OCI-LY1 (cell line): ENCODE data around the gene SCAP.

ENCODE experiments used
- H2AFZ ChIP-seq: fragments of 200-600 bp; sonication (generic), shearing (Covaris generic); 2 replicates; pipeline ENCODE4 v1.6.0; 2014; ENCODE audit warnings: antibody characterized with exemption, mild to moderate bottlenecking, low read length
- H3F3A ChIP-seq: fragments of 200-600 bp; sonication (generic), shearing (Covaris generic); 2 replicates; pipeline ENCODE4 v1.6.0; 2014; ENCODE audit warnings: mild to moderate bottlenecking, antibody characterized with exemption, low read length, moderate library complexity; ENCODE audit not compliant: insufficient read depth
- H3K27ac ChIP-seq: fragments of 200-600 bp; sonication (generic); 2 replicates; pipeline ENCODE4 v1.5.1; 2014; ENCODE audit warnings: low read length, mixed run types, mild to moderate bottlenecking, low read depth; ENCODE audit not compliant: poor library complexity, severe bottlenecking
- H3K27me3 ChIP-seq: fragments of 200-600 bp; sonication (generic); 2 replicates; pipeline ENCODE4 v1.6.0; 2014; ENCODE audit warnings: antibody characterized with exemption, mild to moderate bottlenecking, low read length, moderate library complexity; ENCODE audit not compliant: insufficient read depth
- H3K36me3 ChIP-seq: fragments of 200-600 bp; sonication (generic); 2 replicates; pipeline ENCODE4 v1.6.1; 2014; ENCODE audit warnings: mild to moderate bottlenecking, antibody characterized with exemption, low read length, moderate library complexity, mixed read lengths; ENCODE audit not compliant: insufficient read depth
- H3K4me1 ChIP-seq: fragments of 200-600 bp; sonication (generic); 2 replicates; pipeline ENCODE4 v1.5.1; 2014; ENCODE audit warnings: mild to moderate bottlenecking, low read length, moderate library complexity; ENCODE audit not compliant: insufficient read depth, severe bottlenecking
- H3K4me2 ChIP-seq: fragments of 200-600 bp; sonication (generic), shearing (Covaris generic); 2 replicates; pipeline ENCODE4 v1.6.1; 2014; ENCODE audit warnings: low read length
- H3K4me3 ChIP-seq: fragments of 200-600 bp; sonication (generic); 2 replicates; pipeline ENCODE4 v1.5.1; 2014; ENCODE audit warnings: low read length, low read depth, mild to moderate bottlenecking, mixed read lengths; ENCODE audit not compliant: poor library complexity, severe bottlenecking
- H3K79me2 ChIP-seq: fragments of 200-600 bp; shearing (Covaris generic); 2 replicates; pipeline ENCODE4 v1.6.1; 2016; ENCODE audit warnings: mixed run types, low read length, mixed read lengths; ENCODE audit not compliant: insufficient read depth
- H3K9ac ChIP-seq: fragments of 200-600 bp; sonication (generic), shearing (Covaris generic); 2 replicates; pipeline ENCODE4 v1.6.1; 2014; ENCODE audit warnings: mild to moderate bottlenecking, low read length, mixed read lengths
- H3K9me2 ChIP-seq: fragments of 200-600 bp; sonication (generic), shearing (Covaris generic); 2 replicates; pipeline ENCODE4 v1.6.1; 2014; ENCODE audit warnings: low read depth, mild to moderate bottlenecking, low read length, mixed read lengths
- H3K9me3 ChIP-seq: fragments of 200-600 bp; shearing (Covaris generic); 2 replicates; pipeline ENCODE4 v1.6.1; 2014; ENCODE audit warnings: low read length, mixed read lengths
- H4K20me1 ChIP-seq: fragments of 200-600 bp; sonication (generic), shearing (Covaris generic); 2 replicates; pipeline ENCODE4 v1.6.0; 2016; ENCODE audit warnings: mild to moderate bottlenecking, low read length; ENCODE audit not compliant: insufficient read depth
- EZH2 ChIP-seq: fragments of 200-600 bp; sonication (generic), shearing (Covaris generic); IDR thresholded peaks from 2 replicates; pipeline ENCODE4 v1.8.0; 2017; ENCODE audit warnings: borderline replicate concordance, mixed run types, mild to moderate bottlenecking, antibody characterized with exemption, low read length, moderate library complexity, mixed read lengths
- TF ChIP-seq, protein P1 (sequence below): fragments of 200-600 bp; sonication (generic), shearing (Covaris generic); IDR thresholded peaks from 2 replicates; pipeline ENCODE4 v1.5.1; 2017; ENCODE audit warnings: mild to moderate bottlenecking, antibody characterized with exemption, low read length, moderate library complexity, mixed read lengths

The SCAP gene

DNA sequence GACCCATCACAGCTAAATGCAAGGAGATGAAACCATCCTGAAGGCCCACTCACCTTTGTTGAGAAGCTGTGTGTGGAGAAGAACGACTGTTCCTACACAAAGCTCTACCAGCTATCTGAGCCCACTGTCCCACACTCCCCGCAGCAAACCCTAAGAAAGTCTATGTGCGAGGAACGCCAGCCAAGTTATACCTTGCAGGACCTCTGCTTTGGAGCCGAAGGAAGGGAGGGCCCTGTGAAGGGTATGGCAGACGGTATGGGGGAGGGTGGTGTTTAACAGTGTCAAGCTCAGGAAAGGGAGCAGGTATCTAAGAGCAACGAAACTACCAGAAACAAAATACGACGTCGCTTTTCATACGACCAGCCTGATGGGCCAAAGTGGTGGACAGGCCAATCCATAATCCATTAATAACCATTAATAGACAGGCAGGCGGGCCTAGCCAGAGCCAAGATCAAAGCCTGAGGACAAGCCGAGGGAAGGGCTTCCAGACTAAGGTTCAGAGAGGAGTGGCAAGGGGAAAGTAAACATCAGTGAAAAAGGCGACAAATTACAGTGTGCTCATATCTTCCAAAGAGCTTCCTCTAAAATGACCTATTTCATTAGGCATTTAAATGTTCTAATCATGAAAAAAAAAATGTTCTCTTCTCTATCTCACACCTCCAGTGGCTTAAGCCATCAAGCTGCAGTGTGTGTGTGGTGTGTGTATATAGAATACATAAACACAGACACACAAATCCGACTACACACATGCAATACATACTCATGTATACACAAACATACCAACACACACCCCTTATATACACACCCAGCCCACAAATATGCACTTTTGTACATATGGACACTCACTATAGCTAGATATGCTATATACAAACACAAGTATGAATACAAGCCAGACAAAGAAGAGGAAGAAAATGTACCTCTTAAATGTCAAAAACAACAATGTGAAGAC is 51.0 kb downstream of the SCAP start:
- Histone ChIP-seq H3K9me2 (no peaks in the 10 kb centered on the region), H3K27me3 (no peaks in the 10 kb centered on the region), H3K79me2 (no peaks in the 10 kb centered on the region), H3K9ac (no peak overlapping the region), H3K4me3 (no peak overlapping the region), H4K20me1 (no peaks in the 10 kb centered on the region), H3K4me2 (no peak overlapping the region), H3F3A (no peaks in the 10 kb centered on the region), H3K9me3 (no peaks in the 10 kb centered on the region), H3K27ac (no peak overlapping the region), H3K36me3 (peaks cover 56% of the 10 kb centered on the region; the same call in 1 of the 2 replicates), H3K4me1 (peaks cover 13% of the 10 kb centered on the region), H2AFZ (no peak overlapping the region)
- TF ChIP-seq, protein P1, sequence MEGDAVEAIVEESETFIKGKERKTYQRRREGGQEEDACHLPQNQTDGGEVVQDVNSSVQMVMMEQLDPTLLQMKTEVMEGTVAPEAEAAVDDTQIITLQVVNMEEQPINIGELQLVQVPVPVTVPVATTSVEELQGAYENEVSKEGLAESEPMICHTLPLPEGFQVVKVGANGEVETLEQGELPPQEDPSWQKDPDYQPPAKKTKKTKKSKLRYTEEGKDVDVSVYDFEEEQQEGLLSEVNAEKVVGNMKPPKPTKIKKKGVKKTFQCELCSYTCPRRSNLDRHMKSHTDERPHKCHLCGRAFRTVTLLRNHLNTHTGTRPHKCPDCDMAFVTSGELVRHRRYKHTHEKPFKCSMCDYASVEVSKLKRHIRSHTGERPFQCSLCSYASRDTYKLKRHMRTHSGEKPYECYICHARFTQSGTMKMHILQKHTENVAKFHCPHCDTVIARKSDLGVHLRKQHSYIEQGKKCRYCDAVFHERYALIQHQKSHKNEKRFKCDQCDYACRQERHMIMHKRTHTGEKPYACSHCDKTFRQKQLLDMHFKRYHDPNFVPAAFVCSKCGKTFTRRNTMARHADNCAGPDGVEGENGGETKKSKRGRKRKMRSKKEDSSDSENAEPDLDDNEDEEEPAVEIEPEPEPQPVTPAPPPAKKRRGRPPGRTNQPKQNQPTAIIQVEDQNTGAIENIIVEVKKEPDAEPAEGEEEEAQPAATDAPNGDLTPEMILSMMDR, result no peak
- no peak for TF ChIP-seq EZH2

DNA sequence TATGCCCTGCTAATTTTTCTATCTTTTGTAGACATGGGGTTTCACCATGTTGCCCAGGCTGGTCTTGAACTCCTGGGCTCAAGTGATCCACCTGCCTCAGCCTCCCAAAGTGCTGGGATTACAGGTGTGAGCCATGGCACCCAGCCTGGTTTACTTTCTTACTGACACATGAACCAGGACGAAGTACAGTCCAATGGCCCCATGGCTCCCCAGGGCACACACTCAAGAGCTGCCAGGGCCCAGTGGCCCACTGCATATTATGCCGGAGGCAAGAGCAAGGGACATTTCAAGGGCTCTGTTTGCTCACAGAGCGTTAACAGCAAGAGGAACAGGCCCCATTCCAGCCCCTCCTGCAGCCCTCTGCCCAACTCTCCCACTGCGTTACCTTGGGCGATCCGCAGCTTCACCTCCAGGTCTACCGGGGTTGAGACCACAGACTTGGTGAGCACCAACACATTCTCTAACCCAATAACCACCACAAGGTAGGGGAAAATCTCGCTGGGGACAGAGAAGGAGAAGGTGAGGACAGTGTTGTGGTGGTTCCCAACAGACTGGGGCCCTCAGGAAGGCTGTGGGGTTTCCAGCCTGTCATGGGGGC is 52.1 kb downstream of the SCAP start:
- Histone ChIP-seq H3K27ac (no peak overlapping the region), H3K4me1 (peaks cover 19% of the 10 kb centered on the region), H3K9me3 (no peaks in the 10 kb centered on the region), H3K36me3 (peaks cover 62% of the 10 kb centered on the region; the same call in 1 of the 2 replicates), H2AFZ (no peak overlapping the region), H3K79me2 (no peaks in the 10 kb centered on the region), H3K9ac (no peak overlapping the region), H3K27me3 (no peaks in the 10 kb centered on the region), H3K4me3 (no peak overlapping the region), H3K4me2 (no peak overlapping the region), H4K20me1 (no peaks in the 10 kb centered on the region), H3F3A (no peaks in the 10 kb centered on the region), H3K9me2 (no peaks in the 10 kb centered on the region)
- TF ChIP-seq, protein P1, result no peak
- TF ChIP-seq EZH2, result no peak

DNA sequence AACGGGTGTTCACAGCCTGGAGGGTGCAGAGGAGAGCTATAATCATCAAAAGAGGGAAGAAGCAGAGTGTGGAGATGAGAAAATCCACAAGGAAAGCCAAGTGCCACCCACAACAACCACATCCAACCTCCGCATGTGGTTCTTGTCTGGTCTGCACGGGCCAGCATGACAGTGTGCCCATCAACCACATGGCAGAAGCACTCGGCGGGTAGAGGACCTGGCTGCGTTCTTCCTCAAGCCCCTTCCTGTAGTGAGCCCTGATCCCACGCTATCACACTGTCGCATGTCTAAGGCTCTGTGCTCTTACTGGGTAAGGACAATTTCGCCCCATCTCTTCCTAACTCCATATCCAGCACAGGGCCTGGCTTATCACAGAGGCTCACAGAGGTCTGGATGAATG is 53.0 kb downstream of the SCAP start:
- H4K20me1 ChIP-seq, result no peaks in the 10 kb centered on the region
- no peaks in the 10 kb centered on the region for H3K79me2 ChIP-seq
- no peaks in the 10 kb centered on the region for H3K9me2 ChIP-seq
- no peaks in the 10 kb centered on the region for H3F3A ChIP-seq
- H3K9ac ChIP-seq, result no peak overlapping the region
- H2AFZ ChIP-seq, result no peak overlapping the region
- H3K36me3 ChIP-seq, result peaks cover 56% of the 10 kb centered on the region; the same call in 1 of the 2 replicates
- H3K4me2 ChIP-seq, result no peak overlapping the region
- H3K4me1 ChIP-seq, result peaks cover 19% of the 10 kb centered on the region
- H3K27ac ChIP-seq, result no peak overlapping the region
- no peaks in the 10 kb centered on the region for H3K27me3 ChIP-seq
- TF ChIP-seq, protein P1, result no peak
- TF ChIP-seq EZH2, result no peak
- H3K4me3 ChIP-seq, result no peak overlapping the region
- H3K9me3 ChIP-seq, result no peaks in the 10 kb centered on the region
